Iris pigment epithelial cell (primary cell): ENCODE data around the gene CSTPP1.
A peak's percentile ranks its signal among the peaks of the same experiment; 100 is the strongest.
"Not testable (repeated sequence)": the region's sequence is repeated elsewhere in the genome, so short reads cannot be mapped to it uniquely, and the experiment has no call there.

ENCODE experiments used
- DNase-seq: peaks from one replicate; pipeline ENCODE4 v3.0.0-alpha.2; 2011; ENCODE audit warnings: low read depth

CSTPP1 gene

GRCh38 chr11:47181271-47181670, 244.7 kb downstream of the CSTPP1 start:
- no peak for DNase-seq

- DNase-seq, result no peak
Measured at GRCh38 chr11:47182380-47182779, 245.8 kb downstream of the CSTPP1 start.

DNA sequence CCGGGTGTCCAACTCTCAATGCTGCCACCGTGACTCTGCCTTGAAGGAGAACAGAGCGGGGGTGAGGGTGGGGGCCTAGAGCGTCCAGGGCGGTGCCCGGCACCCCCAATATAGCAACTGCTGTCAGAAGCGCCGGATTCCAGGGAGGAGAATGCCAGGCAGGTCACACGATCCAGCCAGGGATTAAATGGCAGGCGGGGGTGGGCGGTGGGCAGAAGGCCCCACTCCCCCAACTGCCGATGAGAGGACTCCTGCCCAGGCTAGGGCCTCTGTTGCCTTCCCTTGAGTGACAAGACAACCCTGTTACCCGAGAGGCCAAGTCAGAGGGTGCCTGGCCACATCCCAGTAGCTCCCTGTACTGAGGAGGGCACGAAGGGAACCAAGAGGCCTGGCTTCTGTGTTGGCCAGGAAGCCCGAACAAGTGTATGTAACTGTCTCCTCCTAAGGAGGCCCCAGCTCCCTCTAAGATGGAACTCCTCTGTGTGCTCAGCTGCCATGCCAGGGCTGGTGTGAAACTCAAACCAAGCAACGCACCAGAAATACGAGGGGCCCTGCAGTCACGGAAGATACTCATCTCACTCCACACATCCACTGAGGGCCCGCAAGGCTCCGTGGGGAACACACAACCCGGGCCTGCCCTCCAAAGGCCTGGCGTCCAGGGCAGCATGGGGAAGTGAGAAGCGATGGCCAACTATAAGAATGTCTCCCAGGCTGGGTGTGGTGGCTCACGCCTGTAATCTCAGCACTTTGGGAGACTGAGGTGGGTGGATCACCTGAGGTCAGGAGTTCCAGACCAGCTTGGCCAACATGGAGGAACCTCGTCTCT, 246.7 kb downstream of the CSTPP1 start:
- no peak for DNase-seq

- DNase-seq, result no peak
Measured at GRCh38 chr11:47183969-47184368, 247.4 kb downstream of the CSTPP1 start.

- no peak for DNase-seq
Measured at GRCh38 chr11:47184711-47185304, 248.2 kb downstream of the CSTPP1 start.

- peak; percentile 32 for DNase-seq
Measured at GRCh38 chr11:47185305-47186075, 248.9 kb downstream of the CSTPP1 start.

GRCh38 chr11:47186076-47186699, 249.6 kb downstream of the CSTPP1 start, which contains the start of gene PACSIN3:
TSS of gene PACSIN3 (minus strand) at chr11:47186434. CDS start at chr11:47182727, 3,707 bp downstream.
- peak; percentile 25 for DNase-seq

DNA sequence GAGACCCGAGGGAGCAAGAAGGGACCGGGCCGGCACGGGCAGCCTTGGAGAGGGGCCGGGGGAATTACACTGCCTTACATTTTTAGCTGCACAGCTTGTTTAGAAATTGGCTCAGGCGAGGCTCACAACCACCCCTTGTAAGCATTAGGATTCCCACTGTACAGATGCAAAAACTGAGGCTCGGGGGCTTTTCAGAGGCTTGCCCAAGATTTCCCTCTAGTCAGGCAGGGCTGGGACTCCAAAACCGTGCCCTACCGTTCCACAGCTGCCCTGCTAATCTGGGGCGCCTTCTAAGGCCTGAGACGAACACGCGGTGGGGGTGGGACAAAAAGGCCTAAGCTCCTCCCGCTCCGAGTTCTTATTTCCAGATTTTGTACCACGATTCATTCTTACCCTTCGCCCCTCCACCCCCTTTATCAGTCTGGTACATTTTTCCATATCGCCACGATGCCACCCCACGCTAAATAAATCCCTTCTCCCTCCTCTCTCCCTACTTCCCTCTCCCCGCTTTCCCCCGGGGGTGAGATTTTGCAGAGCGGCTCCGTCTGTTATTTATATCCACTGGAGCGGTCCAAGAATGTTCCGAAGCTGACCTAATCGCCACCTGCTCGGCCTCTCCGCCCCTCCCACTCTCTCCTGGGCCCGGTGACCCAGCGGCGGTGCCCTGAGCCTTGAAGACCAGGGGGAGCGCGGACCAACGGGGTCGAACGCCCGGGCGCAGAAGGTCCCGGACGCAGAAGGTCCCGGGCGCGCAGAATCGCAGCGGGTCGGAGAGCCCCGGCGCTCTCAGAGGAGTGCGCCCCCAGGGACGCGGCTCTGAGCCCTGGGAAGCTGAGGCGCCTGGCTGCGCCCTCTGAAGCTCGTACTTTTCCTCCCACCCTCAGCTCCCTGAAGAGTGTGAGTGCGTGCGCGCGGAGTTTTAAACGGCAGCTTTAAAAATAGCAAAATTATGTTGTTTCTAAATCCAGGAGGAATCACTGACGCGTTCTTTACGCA, 250.4 kb downstream of the CSTPP1 start:
- peak; percentile 55 for DNase-seq

DNA sequence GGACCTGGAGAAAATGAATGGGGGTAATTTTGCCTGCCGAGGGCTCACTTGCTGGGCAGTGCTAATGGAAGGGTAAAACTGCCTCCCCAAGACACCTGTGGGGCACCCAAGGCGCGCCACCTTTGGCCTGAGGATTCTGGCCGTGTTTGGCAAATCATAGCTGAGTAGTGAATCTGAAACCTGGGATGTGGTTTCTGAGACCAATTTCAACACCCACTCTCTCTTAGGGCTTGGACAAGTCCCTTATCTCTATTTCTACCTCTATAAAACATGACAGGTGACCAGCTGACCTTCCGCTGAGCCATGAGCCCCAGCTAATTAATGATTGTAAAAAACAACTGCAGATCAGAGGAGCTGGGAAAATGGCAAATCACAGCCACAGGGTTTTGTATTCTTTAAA, 251.2 kb downstream of the CSTPP1 start:
- no peak for DNase-seq

DNA sequence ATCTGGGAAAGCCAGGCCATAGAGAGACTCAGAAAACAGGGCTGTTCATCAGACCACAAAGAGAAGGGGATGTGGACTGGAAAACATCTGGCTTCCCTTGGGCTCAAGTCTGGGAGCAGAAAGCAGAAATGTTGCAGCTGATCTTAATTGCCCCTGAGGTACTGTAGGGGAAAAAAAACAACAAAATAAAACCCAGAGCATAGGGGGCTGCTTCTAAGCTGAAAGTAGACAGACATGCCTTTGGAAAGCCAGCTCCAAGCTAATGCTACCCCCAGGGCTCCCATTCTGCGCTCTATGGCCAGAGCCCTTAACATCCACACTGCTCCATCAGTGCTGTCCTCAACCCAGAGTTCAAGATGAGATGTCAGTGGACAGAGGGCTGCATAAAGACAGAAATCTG, 251.7 kb downstream of the CSTPP1 start:
- no peak for DNase-seq

- peak; percentile 95 for DNase-seq
Measured at GRCh38 chr11:47189100-47189834, 252.7 kb downstream of the CSTPP1 start.

GRCh38 chr11:47191137-47191536, 254.6 kb downstream of the CSTPP1 start:
- peak; percentile 28 for DNase-seq

- peak; percentile 9 for DNase-seq
Measured at GRCh38 chr11:47192111-47192510, 255.6 kb downstream of the CSTPP1 start.

GRCh38 chr11:47198161-47198560, 261.6 kb downstream of the CSTPP1 start:
- not testable (repeated sequence) for DNase-seq

GRCh38 chr11:47201015-47201414, 264.5 kb downstream of the CSTPP1 start:
- no peak for DNase-seq

DNA sequence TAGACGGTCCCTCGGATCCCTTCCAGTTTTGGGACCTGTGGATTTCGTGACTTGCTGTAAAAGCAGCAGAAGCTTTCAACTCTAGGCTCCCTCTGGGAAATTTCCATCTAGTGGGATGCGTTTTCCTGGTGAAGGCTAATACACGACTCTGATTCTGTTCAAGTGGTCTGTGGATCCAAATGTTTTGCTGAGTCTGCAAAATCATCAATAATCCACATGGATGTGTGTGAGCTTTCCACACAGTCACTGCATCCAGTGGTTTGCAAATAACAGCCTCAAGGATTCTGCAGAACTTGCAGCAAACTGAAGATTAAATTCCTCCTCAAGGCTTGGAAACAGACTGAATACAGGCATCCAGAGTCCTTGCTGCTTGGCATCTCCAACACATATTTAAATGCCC, 266.0 kb downstream of the CSTPP1 start:
- DNase-seq, result no peak

DNA sequence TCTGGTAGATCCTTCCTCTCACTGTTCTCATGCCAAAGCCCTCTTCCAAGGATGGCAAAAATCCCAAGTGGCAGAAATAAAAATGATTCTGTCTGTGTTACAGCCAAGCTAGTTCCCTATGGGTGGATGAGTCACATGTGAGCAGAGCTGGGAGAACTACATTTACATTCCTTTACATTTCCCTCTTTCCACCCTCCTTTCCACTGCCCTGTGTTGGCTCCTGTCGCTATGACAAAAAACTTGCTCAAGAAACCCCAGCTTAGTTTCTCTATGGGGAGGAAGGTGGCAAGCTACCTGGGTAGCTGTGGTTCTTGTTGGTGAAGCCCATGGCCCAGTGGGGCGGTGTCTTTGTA, 268.1 kb downstream of the CSTPP1 start:
- DNase-seq, result peak; percentile 50

DNA sequence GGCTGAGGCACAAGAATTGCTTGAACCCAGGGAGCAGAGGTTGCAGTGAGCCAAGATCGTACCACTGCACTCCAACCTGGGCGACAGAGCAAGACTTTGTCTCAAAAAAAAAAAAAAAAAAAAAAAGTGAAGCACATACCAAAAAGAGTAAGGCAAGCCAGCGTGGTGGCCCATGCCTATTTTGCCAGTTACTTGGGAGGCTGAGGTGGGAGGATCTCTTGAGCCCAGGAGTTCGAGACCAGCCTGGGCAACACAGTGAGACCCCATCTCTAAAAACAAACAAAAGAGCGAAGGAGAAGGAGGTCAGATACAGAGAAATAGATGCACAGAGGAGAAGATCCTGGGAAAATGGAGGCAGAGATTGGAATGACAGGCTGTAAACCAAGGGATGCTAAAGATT, 270.0 kb downstream of the CSTPP1 start:
- not testable (repeated sequence) for DNase-seq

- DNase-seq, result no peak
Measured at GRCh38 chr11:47207459-47207858, 270.9 kb downstream of the CSTPP1 start.

- DNase-seq, result not testable (repeated sequence)
Measured at GRCh38 chr11:47208008-47208552, 271.5 kb downstream of the CSTPP1 start.
